ENCODE results near the gene DPP6. TPM values are rescaled to one million over a fixed set of nuclear protein-coding genes. Genes with fewer than 3 reads are reported as not detected.

DPP6 gene
- total RNA-seq, 3 donors from 2014 or later (not counting 1 experiment from before 2014, with no cell fraction given) = not detected

GRCh38 chr7:154858836-154859537 is 806.8 kb downstream of the DPP6 start:
- Mint-ChIP-seq H3K4me1 (no peaks in the 10 kb centered on the region), H3K27ac (no peak overlapping the region), H3K9me3 (no peaks in the 10 kb centered on the region), H3K36me3 (no peaks in the 10 kb centered on the region), H3K27me3 (ENCODE audit: low read depth in 2 of 2) (no peaks in the 10 kb centered on the region), H3K4me3 (no peak overlapping the region)
- no peak for DNase-seq
- intact Hi-C loops (cut with micrococcal nuclease) = no loop called here
- TF ChIP-seq CTCF (IDR thresholded peaks at IDR 0.05) = no peak
- no peak overlapping the region for H3K27ac ChIP-seq (ENCODE audit: low read length)
- WGBS (ENCODE audit: insufficient coverage) = 88% methylated on average over 19 of the region's 19 CpGs
- ATAC-seq = no peak
- H3K4me3 ChIP-seq (ENCODE audit: low read length) = no peak overlapping the region
- H3K9me3 ChIP-seq (ENCODE audit: control insufficient read depth, insufficient read depth, low read length) = no peaks in the 10 kb centered on the region
- no peaks in the 10 kb centered on the region for H3K36me3 ChIP-seq (ENCODE audit: control insufficient read depth, insufficient read depth, low read length)
- no peaks in the 10 kb centered on the region for H3K4me1 ChIP-seq (ENCODE audit: control insufficient read depth, insufficient read depth, low read length)
- no peaks in the 10 kb centered on the region for H3K27me3 ChIP-seq (ENCODE audit: control insufficient read depth, insufficient read depth, low read length)

DNA sequence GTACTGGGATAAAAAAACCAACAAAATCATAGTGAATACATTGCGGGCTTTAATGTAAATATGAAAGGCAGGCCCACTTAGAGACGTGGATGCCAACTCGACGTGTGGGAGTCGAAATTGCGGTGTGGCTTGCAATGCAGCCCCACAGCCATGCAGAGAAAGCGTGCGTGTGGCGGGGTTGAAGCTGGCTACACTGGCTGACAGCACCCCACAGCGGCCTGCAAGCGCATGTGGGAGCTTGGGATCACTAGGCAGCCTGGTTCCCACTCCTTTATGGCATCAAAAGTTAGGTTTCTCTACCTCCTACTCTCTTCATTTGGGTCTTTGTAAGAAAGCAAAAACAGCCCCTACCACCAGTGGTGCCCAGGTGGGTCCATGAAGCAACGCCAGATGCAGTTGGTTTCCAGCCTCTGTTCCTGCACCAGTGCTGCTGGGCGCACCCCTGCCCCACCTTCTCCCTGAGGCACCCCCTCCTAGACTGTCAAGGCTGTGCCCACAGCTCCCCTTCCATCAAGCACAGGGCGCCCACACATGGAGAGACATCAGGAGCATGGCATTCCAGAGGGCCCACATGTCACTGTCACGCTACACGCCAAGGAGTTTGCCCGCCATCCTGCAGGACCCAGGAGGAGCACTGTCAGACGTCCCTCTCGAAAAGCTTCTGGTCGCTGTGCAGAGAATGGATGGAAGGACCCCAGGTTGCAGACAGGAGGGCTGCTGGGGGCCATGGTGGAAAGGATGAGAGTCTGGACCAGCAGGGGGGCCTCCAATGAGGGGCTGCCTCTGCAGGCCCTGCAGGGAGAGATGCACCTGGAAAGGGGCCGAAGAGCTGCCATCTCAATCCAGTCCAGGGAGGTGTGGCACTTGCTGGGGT is 807.8 kb downstream of the DPP6 start:
- intact Hi-C loops (cut with micrococcal nuclease) = no loop called here
- Histone ChIP-seq H3K4me3 (ENCODE audit: low read length) (no peak overlapping the region), H3K36me3 (ENCODE audit: control insufficient read depth, insufficient read depth, low read length) (no peaks in the 10 kb centered on the region), H3K27ac (ENCODE audit: low read length) (no peak overlapping the region), H3K27me3 (ENCODE audit: control insufficient read depth, insufficient read depth, low read length) (no peaks in the 10 kb centered on the region), H3K9me3 (ENCODE audit: control insufficient read depth, insufficient read depth, low read length) (no peaks in the 10 kb centered on the region), H3K4me1 (ENCODE audit: control insufficient read depth, insufficient read depth, low read length) (no peaks in the 10 kb centered on the region)
- no peaks in the 10 kb centered on the region for H3K36me3 Mint-ChIP-seq
- H3K27me3 Mint-ChIP-seq (ENCODE audit: low read depth in 2 of 2) = no peaks in the 10 kb centered on the region
- DNase-seq (no peak), ATAC-seq (no peak)
- H3K4me3 Mint-ChIP-seq = no peak overlapping the region
- no peak overlapping the region for H3K27ac Mint-ChIP-seq
- WGBS (ENCODE audit: insufficient coverage) = 86% methylated on average over 21 of the region's 21 CpGs
- TF ChIP-seq CTCF (IDR thresholded peaks at IDR 0.05) = no peak
- no peaks in the 10 kb centered on the region for H3K9me3 Mint-ChIP-seq
- no peaks in the 10 kb centered on the region for H3K4me1 Mint-ChIP-seq

DNA sequence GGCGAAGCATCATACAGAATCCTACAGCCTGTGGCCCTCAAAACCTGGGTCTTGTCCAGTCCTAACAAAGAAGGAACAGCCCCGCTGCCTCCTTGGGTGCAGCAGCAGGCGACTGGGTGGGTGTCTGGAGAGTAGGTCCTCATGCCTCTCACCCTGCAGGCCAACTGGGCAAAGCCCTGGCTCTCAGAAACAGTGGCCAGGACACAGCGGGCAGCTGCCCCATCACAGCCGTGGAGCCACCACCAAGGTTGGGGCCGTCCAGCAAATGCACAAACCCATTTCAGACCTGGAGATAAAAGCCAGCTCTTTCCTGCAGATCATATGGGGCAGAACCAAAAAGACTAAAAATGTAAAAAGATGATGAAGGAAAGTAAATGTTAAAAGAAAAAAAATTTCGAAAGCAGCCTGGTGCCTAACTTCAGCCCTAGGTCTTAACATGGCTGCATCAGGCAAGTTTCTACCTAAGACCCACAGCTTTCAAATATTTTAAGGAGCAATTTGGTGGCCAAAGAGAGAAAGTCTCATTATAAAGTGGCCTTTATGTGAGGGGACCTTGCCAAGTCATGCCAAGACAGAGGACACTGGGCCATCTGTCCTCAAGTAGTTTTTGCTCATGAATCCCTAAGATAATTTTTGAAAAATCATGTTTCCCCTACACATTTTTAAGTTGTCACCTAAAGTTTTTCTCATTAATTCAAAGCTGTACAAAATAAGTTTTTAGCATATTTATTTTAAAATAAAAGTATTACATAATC is 808.6 kb downstream of the DPP6 start:
- no peaks in the 10 kb centered on the region for H3K36me3 ChIP-seq (ENCODE audit: control insufficient read depth, insufficient read depth, low read length)
- intact Hi-C loops (cut with micrococcal nuclease) = no loop called here
- no peaks in the 10 kb centered on the region for H3K4me1 ChIP-seq (ENCODE audit: control insufficient read depth, insufficient read depth, low read length)
- ATAC-seq (no peak), DNase-seq (no peak)
- H3K36me3 Mint-ChIP-seq = no peaks in the 10 kb centered on the region
- no peaks in the 10 kb centered on the region for H3K9me3 ChIP-seq (ENCODE audit: control insufficient read depth, insufficient read depth, low read length)
- no peaks in the 10 kb centered on the region for H3K4me1 Mint-ChIP-seq
- H3K4me3 Mint-ChIP-seq = no peak overlapping the region
- no peak overlapping the region for H3K27ac ChIP-seq (ENCODE audit: low read length)
- no peak overlapping the region for H3K27ac Mint-ChIP-seq
- H3K27me3 Mint-ChIP-seq (ENCODE audit: low read depth in 2 of 2) = no peaks in the 10 kb centered on the region
- no peaks in the 10 kb centered on the region for H3K9me3 Mint-ChIP-seq
- H3K4me3 ChIP-seq (ENCODE audit: low read length) = no peak overlapping the region
- no peaks in the 10 kb centered on the region for H3K27me3 ChIP-seq (ENCODE audit: control insufficient read depth, insufficient read depth, low read length)
- no peak for TF ChIP-seq CTCF (IDR thresholded peaks at IDR 0.05)
- 79% methylated on average over 7 of the region's 7 CpGs for WGBS (ENCODE audit: insufficient coverage)

Data from natural killer cell (primary cell).